NCI-H1105 treated with DMSO at 0.1 percent for 48 hours (cell line): ENCODE data around the gene INAVA.
"Not testable (repeated sequence)": the region's sequence is repeated elsewhere in the genome, so short reads cannot be mapped to it uniquely, and the experiment has no call there.

ENCODE experiments used
- DNase-seq: peaks from one replicate; lab custom pipeline; 2025; lab: John Stamatoyannopoulos, UW

INAVA gene

GRCh38 chr1:200963076-200963475 lies 68.4 kb downstream of the INAVA start:
- DNase-seq: no peak

GRCh38 chr1:200963888-200964287 lies 69.2 kb downstream of the INAVA start:
- not testable (repeated sequence) for DNase-seq
